Stimulated activated CD8-positive, alpha-beta memory T cell treated with anti-CD3 and anti-CD28 coated beads, Interleukin-7, amount 100 ng/mL, for 4 hours (primary cell): ENCODE data around the gene CHRNB1.

Experiments used
- DNase-seq, 2 donors: peaks; one replicate each; pipeline ENCODE4 v3.0.0-alpha.2; 2020; ENCODE audit warnings: low read depth in 2 of 2

CHRNB1 gene

DNA sequence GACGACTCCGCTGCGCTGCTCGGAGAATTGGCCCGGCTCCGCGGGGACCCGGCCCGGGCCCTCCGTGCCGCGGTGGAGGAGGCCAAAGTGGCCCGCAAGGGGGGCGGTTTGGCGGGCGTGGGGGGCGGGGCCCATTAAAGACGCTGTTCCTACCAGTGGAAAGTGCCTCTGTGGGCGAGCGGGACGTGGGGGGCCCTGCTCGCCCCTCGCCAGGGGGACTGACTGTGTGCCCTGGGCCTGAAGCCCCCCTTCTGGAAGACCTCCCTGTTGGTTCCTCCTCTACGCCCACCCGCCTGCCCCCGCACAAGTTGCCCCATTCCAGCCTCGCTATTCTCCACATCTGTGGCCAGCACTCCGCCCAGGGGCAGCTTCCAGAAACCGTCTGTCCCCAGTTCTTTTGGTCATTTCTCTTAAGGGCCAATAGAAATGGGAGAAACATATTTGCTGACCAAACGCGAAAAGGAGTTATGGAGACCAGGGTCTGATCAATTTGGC, 7.4 kb upstream of the CHRNB1 start:
- no peak for DNase-seq

DNA sequence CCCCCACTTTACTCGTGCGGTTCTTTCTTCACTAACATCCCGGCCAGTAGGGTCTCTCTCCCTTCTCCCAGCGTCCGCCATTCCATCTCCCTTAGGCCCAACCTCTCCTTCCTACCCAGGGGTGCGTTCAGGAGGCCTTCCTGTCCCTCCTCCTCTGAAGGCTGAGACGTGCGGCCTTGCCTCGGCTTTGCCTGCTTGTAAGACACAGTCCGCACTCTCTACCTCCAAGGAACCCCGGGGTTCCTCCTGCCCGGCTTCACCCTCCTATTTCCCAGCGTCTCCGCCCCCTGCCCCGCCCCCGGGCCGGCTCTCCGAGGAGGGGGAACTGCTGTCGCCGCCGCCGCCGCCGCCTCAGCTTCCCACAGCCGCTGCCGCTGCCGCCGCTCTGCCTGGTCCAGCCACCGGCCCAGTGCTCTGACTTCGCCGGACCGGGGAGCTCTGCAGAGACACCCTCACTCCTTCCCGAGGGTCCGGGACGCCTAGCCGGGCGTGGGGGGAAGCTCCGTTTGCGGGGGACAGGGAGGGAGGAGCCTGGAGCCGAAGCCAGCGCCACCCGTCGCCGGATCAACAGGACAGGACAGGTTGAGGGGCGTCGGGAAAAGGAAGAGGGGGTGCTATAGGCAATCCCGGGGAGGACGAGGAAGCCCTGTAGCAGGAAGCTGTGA, 6.8 kb upstream of the CHRNB1 start:
- peak in 1 of 2 donors; percentile 52 for DNase-seq

DNA sequence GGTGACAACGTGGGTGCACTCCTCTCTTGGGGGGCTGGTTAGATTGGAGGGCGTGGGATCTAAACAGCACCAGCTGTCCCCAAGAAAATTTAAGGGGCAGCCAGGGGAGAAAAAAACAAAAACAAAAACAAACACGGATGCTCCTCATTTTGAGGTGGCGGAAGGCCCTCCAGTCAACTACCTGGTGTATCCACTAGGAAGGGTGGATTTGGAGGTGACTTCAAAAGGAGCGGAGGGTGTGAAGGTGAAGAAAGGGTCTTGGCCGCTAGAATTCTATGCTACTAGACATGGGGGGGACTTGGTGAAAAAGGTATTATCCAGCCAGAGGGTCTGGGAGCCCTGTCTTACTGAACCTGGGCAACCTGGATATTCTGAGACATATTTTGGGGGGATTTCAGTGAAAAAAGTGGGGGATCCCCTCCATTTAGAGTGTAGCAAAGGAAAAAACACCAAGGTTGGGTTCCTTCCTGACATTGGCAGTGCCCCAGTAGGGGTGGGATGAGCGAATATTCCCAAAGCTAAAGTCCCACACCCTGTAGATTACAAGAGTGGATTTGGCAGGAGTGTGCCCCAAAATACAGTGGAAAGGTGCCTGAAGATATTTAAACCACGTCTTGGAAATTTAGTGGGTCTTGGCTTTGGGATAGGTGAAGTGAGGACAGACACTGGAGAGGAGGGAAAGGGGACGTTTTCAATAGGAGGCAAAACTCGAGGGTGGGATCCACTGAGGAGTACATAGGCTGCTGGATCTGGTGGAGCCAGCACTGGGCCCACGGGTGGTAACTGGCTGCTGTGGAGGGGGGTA, 6.0 kb upstream of the CHRNB1 start:
- DNase-seq: no peak

DNA sequence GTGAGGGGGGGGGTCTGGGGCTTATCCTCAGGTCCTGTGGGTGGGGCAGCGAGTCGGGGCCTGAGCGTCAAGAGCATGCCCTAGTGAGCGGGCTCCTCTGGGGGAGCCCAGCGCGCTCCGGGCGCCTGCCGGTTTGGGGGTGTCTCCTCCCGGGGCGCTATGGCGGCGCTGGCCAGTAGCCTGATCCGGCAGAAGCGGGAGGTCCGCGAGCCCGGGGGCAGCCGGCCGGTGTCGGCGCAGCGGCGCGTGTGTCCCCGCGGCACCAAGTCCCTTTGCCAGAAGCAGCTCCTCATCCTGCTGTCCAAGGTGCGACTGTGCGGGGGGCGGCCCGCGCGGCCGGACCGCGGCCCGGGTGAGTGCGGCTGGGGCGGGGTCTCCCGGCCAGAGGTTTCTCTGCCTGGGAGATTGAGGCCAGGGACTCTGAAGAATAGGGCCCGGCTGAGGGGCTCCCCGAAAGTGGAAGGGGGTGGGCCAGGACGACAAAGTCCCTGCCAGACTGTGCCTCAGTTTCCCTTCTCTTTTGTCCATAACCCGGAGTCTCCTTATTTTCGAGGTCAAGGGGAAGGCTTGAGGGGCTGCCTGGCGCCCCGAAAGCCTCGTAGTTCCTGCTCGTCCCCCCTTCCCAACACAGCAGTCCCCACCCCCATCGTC, 5.3 kb upstream of the CHRNB1 start, which contains the start of gene FGF11:
TSS of gene FGF11 (plus strand) at position 51 of the 651 bp plus-strand sequence. CDS start at position 160, 109 bp downstream.
- DNase-seq: no peak

DNA sequence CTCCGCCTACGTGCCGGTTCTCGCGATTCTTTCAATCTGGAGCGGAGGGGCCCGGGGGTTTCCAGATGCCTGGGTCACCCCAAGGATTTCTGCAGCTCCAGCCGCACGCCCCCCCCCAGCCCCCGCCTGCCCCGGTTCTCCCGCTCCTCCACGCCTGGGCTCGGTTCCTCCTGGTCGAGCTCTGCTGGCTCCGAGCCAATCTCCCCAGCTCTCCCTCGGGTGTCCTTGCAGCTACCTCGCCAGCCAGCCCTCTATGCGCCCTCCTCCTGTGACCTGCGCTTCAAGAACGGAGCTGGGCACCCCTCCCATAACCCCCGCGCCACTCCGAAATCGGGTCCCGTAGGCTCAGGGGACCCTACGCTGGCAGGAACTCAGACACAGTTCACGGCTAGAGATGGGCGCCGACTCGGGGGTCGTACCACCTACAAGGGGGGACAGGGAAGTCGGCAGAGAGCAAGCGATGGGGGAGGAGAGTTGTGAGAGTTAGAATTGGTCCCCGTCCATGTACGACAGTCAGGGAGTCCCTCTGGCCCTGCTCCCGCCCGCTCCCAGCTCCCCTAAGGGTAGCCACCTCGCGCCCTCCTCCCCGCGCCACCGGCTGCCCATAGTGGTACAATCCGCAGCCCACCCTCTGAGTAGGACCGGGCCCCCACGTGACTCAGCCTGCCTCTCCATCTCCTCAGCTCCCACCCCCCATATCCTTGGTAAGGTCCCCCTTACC, 4.6 kb upstream of the CHRNB1 start:
- DNase-seq: no peak

DNA sequence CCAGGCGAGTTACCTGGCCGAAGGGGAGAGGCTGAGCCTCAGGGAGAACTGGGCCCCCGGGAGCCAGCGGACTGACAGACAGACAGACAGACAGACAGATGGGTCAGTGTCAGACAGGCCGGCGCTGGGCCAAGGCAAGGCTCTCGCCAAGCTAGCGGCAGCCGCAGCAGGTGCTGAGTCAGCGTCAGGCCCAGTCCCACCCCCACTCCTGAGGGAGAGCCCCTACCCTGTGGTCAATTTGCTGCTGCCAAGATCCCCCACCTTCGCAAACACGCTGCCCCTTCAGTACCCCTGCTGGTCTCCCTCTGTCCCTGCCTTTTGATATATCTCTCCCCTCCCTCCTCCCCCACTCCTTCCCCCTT, 4.0 kb upstream of the CHRNB1 start:
- no peak for DNase-seq

DNA sequence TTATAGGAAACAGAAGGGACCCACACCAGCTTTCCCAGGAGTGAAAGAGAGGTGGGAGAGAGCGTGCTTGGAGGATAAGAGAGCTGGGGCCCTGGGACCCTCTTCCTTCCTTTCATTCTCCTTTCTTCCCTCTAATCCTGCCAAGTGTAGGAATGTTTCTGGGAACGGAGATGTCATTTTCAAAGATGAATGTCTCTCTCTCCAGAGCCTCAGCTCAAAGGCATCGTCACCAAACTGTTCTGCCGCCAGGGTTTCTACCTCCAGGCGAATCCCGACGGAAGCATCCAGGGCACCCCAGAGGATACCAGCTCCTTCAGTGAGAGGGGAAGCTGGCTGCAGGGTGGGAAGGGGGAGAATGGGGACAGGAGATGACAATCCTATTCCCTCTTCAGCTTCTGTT, 3.6 kb upstream of the CHRNB1 start:
- no peak for DNase-seq

DNA sequence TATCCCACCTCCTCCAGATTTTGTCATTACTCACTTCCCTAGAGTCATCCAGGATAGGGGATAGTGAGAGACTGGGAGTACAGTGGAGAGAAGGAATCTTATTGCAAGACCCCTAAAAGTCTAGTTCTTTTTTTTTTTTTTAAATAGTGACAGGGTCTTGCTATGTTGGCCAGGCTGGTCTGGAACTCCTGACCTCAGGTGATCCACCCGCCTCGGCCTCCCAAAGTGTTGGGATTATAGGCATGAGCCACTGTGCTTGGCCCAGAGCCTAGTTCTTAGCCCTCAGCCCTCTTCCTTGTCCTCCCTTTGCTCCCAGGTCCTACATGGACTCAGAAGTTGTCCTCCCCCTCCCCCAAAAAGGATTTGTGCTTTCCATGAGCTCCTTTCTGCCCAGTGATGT, 2.7 kb upstream of the CHRNB1 start:
- DNase-seq: no peak

DNA sequence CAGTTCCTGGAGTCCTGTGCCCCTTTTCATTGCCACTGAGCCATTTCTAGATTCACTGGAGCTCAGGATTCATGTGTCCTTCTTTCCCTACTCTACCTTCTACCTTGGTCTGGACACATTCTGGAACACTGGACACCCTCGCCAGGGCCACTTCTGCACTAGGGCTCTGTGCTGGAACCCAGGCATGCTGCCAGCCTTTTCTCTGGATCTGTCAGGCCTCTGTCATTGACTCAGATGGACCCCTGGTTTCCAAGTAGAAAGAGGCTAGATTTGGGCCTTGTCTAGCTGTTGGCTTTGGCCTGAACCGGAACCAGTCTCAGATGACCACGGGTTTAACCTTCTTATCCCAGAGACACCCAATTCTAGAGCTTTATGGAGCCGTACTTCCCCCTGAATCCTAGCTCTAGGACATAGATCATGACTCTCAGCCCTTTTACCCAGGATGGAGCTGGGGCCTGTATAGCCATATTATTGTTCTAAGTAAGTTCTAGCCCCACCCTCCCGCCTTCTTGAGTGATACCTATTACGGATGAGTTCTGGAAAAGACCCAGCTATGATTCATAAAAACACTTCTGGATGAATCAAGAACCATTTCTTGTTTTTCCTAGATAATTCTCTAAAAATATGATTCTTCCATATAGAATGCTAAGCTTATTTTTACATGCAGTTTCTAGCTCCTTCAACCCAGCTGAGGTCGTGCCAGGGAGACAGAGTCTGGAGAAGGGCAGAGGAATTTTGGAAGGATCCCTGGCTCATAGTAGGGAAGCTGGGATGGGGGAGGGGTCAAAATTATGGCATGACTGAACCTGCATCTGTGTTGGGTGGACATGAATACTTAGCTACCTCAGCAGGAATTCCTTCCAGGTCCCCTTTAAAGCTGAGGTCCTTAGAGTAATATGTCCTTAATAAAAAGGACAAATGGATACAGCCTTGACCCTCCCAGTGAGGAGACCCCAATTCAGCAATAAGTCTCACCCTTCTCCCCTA, 1.1 kb upstream of the CHRNB1 start:
- no peak for DNase-seq

DNA sequence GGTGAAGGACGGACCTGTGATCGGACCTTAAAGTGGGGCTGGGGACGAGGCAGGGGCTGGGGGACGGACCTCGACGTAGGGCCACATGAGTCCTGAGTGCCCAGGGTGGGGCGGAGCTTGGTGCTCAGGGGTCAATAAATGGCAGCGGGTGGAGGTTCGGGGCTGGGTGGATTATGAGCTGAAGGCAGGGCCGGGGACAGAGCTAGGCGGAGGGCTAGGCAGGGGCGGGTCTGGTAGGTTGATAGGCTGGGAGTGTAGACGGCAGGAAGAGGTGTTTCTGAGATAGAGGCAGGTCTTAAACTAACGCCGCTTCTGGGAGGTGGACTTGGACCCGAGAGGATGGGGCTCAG, 733 bp downstream of the CHRNB1 start:
- no peak for DNase-seq

DNA sequence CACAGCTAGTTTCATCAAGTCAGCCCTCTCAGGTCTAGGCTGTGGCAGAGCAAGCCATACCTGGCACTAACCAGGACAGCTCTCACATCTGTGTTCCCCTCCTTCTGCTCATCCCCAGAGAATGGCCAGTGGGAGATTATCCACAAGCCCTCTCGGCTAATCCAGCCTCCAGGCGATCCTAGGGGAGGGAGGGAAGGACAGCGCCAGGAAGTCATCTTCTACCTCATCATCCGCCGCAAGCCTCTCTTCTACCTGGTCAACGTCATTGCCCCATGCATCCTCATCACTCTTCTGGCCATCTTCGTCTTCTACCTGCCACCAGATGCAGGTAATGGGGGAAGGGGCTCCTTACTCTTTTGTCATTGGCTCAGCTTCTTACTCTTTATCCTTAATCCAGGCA, 3.6 kb downstream of the CHRNB1 start:
- DNase-seq: no peak

DNA sequence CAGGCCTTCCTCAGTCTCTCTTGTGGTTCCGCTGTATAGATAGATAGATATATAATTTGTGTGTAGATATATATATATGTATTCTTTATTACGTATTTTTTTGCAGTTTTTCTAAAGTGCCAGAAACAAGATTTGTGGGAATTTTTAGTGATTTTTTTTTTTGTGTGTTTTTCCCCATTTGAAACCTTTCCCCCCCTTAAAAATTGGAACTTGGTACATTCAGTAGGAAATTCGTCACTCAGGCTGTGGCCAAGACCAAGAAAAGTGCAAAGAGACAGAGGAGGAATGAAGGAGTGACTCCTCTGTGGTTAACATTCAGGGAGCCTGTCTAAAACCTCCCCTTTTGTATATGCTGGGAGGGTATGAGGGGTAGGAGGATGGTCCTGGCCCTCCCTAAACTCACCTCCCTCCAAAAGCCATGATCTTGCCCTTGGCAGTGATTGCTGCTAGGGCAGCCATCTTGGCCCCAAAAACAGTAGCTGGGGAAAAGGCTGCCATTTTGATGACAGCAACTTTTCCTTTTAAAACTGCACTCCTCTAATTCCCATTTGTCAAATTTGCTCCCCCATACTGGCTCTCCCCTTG, 15.2 kb downstream of the CHRNB1 start:
- DNase-seq: no peak

DNA sequence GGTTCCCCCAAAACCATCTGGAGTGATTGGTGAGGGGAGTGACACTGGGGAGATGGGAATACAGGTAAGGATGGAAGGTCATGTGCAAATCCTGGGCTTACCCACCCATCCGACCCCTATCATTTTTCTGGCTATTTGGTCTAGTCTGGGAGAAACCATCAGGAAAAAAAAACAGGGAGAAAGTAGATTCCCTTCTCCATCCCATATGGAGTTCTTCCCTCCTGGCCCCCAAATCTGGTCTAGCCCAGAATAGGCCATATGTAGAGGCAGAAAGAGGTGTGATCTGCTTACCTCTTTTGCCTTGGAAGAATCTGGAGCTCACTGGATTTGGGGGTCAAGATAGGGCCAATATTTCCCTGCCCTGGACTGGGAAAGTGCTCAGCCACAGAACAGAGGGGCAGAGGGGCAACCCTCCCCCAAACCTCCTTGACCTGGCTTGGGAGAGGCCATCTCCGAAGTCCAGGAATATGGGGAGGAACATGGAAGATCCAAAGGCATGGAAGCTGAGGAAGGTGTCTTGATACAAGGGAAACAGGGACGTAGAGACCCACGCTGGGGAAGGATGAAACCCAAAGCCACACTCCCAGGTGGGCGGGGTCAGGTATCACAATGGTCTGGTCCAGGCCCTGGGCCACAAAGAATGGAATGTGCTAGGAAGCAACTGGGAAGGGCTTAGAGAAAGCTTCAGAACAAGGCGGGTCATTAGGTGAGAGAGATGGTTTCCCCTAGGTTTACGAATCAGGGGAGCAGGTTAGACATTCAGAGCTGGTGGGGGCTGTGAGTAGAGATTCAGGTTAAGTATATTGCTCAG, 16.2 kb downstream of the CHRNB1 start:
- DNase-seq: no peak

DNA sequence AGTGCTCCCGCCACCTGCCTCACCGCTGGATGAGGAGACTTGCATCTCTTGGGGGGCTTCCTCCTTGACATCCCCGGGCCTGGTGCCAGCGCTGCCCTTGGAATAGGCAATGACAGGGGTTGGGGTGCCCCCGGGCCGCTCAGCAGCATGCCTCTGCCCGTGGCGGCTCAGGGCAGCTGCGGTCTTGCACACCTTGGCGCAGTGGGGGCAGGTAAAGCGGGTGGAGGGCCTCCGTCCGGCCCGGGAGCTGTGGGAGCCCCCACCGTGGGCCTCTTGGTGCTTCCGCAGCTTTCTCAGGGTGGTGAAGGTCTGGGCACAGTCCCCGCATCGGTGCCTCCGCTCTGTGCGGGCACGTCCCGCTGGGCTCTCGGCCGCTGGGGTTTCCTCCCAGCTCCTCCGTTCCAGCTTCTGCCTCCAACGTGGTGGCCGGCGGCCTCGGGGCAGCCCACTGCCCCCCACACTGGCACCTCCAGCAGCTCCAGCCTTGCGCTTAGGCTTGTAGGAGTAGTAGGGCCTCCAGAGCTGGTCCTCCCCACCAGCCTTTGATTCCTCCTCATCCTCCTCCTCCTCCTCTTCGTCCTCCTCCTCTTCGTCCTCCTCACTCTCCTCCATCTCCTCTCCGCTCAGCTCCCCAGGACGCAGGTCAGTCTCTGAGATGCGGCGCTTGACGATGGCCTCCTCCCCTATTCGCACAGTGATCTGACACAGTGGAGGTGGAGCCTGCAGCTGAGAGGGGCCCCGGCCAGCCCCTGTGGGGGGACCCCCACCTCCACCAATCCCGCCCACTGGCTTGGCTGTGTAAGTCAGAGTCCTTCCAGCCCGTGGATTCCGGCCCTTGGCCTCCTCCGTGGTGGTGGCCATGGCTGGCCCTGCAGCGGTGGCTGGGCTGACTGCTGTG, 17.9 kb downstream of the CHRNB1 start:
- DNase-seq: no peak

DNA sequence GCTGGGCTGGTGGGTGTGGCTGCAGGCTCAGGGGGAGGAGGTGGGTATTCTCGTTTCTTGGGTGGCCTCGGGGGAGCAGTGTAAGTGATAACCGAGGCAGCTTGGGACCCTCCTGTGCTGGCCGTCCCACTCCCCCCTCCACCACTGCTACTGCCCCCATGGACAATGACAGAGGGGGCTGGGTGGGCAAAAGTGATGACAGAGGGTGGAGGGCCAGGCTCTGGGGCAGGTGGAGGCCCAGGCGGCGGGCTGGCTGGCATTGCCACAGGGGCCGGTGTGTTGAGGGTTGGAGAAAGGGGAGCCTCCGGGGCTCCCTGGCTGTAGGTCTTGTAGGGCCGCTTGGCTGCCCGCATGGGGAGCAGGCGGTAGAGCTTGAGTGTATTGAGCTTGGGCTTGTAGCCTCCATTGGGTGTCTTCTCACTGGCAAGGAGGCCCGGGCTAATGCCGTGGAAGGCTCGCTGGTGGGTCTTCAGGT, 18.5 kb downstream of the CHRNB1 start:
- no peak for DNase-seq

DNA sequence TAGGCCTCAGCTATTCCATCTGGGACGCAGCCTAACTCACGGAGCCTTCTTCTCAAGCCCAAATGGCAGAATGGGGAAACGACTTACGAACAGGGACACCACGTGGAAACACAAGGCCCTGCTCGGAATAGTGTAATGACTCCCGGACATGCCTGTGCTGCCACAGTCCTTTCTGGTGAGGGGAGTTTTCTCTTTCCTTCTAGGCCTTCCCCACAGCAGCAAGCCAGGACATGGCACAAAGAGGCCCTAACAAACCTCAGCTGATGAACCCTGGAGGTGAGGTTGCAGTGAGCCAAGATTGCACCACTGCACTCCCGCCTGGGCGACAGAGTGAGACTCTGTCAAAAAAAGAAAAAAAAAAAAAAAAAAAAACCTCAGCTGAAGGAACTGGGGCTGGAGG, 19.2 kb downstream of the CHRNB1 start:
- no peak for DNase-seq

DNA sequence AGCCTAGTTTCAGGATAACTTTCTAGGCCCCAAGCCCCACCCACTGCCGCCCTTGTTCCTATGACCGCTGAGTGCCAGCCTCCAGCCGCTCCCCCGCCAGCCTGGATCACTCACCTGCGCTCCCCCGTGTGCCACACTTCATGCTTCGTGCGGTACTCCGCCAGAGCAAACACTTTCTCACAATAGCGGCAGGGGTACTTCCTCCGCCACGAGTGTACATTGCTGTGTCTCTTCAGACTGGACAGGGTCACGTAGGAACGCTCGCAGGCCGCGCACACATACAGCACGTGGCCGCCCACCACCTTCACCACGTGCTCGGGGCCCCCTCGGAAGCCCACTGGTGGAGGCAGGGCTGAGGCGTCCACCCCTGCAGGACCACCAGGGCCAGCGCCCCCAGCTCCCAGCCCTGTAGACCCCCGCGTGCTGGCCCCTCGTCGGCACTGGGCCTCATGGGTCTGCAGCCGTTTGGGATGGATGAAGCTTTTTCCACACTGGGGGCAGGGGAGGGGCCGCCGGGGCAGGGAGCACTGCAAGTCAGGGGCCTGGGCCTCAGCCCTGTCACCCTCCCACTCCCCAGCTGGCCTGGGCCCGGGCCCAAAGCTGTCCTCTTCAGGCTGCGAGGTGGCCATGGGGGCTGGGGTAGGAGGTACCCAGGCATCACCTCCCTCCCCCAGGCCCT, 20.9 kb downstream of the CHRNB1 start:
- DNase-seq: no peak

DNA sequence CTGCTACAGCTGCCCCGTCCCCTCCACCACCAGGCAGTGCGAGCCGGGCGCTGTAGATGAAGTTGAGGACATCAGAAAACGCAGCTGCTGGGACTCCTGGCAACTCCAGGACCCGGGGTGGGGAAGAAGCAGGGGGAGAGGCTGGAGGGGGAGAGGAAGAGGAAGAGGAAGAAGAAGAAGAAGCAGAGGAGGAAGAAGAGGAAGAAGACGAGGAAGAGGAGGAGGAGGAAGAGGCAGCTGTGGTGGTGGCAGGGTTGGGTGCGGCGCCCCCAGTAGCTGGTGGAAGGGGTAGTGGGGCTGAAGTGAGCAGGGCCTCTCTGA, 21.4 kb downstream of the CHRNB1 start:
- DNase-seq: no peak
